Measurements from ENCODE around the gene CALR3.
"Not testable (repeated sequence)": the region's sequence is repeated elsewhere in the genome, so short reads cannot be mapped to it uniquely, and the experiment has no call there.

Gene CALR3

DNA sequence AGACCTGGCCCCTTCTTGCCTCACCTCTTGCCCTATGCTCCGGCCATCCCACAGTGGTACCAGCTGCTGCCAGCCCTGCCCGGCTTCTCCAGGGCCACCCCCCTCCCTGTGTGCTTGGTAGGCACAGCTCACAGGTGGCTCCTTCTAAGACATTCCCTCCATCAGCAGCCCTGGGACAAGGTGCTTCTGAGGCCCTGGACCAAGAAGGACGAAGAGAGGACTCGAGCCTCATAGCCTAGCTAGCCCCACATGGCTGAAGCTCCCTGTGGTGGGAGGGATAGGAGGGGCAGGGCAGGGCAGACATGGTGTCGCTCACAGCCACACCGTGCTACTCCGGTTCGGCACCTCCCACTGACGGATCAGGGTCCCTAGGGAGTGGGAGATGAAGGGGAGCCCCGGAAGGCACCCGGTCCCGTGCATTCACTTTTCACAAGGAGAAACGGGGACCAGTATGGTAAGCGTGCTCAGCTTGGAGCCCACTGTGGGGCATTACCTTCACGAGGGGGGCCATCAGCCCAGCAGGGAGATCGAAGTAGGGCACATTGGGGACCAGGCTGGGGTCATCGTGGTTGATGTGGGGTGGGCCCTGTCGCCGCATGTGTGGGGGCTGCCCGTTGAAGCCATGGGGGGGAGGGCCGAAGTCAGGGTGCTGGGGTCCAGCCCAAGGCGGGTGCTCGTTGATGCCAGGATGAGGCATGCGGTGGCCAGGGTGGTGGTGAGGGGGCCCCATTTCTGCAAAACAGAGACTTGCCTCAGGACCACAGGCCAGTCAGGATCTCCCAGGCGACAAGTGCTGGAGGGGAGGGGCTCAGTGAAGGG is 26.8 kb upstream of the CALR3 start:
- DNase-seq, result no peak

DNA sequence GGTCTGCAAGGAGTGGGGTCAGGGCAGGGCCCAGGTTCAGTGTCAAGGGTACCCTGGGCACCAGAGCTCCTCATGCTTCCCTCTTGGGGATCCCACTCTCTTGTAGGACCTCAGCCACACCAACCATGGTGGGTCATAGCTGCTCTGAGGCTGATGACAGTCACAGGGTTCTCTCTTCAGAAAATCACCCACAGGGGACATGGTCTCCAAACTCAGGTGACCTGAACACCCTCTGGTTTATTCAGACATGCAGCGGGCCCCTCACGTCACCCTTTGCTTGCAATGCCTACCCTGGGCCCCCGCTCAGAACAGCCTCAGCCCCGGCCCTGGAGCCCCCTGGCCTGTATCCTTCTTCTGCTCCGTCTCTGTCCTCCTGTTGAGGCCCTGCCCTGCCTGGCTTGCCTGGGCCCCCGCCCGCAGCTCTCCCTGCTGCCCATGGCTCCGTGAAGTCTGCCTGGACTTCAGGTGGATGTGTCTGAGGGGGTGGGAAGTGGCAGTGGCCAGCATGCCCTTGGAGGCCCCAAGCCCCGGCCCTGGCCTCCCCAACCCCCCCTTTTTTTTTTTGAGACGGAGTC is 25.8 kb upstream of the CALR3 start:
- no peak for DNase-seq

DNA sequence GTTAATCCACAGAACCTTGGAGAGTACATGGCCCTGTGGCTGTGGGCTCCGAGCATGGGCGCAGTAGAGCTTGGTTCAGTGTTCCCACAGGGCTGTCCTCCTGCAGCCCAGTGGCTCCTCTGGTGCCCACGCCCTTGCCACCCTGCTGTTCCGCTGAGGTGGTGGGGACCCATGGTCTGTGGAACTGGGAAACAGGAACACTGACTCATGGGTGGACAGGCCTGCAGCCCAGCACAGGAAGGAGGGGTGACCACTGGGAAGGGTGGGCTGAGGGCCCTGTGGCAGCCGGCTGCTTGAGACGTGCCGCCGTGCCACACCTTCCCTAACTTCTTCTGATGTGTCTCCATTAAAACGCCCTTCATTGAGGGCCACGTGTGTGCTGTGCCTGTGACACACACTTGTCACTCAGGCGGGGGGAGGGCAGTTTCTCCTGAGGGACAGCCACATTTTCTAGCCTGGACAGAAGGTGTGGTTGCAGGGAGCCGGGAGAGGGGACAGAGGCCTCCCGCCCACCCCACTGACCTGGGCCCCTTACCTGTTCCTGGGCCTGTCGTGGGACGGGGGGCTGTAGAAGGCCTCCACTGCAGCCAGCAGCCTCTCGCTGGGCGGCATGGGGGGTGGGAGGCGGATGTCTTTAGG is 25.1 kb upstream of the CALR3 start:
- no peak for DNase-seq

DNA sequence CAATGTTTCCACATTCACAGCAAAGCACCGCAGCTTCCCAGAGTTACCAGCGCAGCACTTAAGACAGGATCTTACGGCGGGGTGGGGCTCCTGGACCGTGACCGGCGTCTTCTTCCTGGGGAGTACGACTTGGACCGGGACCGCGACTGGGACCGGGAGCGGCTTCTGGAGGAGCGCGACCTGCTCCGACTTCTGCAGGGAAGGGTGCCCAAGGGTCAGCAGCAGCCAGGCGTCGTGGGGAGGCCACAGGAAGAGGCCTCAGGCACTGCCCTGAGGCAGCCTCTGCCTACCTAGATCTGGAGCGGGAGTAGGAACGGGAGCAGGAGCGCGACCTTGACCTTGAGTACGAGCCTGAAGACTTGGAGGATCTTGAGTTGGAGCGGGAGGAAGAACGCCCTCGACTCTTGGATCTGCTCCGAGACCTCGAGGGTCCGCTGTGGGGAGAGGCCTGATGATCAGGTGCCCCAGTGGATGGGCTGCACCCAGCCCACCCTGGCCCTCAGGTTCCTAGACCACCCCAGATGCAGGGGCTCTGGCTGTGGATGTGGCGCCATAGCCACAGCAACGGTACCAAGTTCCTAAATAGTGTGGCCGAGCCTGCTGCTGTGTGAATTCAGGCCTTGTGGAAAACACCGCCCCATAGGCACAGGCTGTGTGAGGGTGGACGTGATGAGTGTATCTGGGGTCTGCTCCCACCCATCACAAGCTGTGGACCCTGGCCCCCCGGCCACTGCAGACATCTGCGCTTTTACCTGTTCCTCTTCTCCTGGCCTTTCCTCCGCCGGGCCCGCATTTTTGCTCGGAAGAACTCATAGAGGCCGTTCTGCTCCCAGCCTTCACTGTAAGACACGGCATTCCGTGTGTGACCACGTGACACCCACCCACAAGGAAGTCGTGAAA is 24.4 kb upstream of the CALR3 start:
- DNase-seq, result no peak

DNA sequence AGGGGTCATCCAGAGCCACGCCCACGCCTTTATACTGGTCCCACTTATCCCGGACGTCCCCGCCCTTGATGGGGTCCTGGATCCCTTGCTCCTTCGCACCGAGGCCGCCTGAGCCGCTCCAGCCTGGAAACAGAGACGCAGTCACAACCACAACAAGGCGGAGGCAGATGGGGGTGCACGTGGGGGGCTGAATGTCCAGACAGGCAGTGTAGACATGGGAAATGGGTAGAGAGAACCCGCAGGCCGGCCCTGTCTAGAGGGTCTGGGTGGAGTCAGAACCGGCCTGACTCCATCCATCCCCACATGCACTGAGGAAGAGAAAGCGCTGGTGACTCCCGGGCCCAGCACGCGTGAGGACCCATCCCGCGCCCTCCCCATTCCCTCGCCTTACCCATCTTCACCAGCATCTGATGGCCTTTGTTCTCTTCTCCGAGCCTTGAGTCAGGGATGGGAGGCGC is 23.3 kb upstream of the CALR3 start:
- DNase-seq, result no peak

DNA sequence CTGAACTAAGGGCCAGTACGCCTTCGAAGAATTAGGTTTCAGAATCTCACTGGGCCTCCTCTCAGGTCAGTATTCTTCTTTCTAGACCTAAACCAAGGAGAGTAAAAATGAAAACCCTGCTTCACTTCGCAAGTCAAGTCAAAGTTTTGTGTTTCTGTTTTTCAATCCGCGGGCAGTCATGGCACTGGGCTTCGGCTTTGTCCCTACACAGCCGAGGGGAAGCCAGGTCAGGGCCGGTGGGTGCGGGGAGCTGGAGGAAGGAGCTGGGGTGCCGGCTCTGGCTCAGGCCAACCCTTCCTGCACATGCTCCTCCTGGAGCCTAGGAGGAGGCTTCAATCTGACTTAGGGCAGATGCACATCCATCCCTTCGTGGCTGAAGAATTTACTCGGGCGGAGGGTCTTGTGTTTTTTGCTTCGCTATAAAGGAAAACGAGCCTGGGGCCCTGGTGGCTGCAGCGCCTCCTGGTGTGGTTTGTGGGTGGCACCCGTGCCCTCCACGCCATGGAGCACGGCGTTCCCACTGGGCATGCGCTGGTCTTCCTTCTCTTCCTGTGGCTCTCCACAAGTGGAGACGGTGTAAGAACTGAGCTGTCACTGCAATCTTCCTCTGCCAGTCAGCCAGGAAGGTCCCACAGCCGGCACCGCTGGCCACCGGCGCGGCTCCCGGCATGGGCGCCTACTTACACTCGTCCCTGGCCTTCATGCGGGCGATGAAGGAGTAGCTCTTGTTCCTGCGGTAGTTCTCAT is 22.7 kb upstream of the CALR3 start:
- DNase-seq, result no peak

DNA sequence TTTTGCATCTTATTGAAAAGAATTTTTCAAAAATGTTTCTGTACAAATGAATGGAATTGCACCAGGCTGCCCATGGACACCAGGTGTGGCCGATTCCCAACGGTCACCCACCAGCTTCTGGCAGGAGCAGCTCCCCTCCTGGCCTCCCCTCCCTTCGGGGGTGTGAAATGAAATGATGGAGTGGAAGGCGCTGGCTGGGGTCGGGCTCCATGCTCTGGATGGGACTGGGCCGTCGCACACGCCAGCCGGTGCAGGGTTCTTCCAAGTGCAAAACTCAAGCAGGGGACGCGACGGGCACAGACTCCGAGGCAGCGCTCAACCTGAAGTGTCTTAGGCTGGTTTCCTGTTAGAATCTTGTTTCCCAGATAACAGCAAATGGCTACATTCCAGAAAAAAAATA is 22.1 kb upstream of the CALR3 start:
- no peak for DNase-seq

DNA sequence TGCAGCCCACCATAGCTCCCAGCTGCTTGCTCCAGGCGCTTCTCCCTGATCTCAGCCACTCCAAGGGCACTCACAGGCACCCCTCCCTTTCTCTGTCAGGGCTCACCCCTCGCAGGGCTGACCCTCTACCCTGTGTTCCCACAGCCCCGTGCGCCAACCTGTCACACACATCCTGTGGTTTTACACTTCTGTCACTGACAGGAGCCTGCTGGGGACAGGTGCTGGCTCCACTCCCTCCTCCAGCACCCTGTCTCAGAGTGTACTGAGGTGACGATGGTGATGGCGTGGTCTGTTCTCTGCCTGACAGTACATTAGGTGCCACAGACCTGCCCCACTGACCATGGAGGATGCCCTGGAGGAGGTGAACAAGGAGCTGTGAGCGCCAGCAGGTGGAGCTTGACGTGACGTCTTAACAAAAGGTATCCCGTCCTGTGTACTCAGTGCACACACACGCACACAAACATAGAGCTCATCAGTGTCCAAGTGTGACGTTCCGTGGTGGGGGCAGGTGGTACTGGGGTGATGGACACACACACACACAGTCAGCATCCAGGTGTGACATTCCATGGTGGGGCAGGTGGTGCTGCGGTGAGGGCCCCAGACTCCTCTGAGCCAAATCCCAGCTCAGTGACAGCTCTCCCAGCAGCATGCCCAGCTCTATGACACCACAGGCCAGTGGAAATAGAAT is 21.1 kb upstream of the CALR3 start:
- no peak for DNase-seq

DNA sequence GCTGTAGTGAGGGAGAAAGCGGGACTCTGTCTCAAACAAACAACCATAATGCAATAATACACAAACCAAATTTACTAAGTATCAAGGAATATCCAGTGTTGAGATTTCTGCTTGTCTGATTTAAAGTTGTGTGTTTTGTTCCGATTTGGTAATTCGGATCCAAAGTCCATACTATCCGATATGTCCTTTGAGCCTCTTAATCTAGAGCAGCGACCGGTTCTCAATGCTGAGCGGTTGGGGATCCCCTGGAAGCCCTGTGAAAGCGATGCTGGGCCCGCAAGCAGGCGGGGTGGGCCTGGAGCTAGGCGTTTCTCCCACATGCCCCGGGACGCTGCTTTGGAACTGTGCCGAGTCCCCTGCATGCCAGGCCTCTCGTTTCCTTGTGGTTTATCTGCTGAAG is 20.4 kb upstream of the CALR3 start:
- no peak for DNase-seq

DNA sequence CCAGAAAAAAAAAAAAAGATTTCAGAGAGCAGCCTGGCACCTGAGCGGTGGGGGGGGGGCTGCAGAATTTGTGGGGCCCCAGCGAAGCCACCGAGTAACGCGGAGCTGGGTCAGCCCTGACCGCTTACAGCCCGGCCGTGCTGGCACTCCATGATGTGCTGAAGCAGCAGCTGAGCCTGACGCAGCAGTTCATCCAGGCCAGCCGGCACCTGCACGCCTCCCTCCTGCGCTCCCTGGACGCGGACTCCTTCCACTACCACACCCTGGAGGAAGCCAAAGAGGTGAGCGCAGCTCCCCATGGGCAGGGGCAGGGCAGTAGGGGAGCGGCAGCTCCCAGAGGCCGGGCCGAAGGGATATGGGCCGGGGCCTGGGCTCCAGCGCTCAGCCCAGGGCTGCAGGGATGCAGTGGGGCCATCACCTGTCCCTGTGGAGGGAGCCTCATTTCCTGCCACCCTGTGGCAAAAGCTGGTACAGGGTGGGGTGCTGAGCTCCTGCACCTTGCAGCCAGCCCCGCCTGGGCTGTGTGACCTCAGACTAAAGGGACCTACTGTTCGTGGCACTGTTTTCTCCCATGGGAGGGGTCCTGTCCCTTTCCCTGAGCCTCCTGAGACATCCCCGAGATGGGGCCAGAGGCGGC is 18.5 kb upstream of the CALR3 start:
- no peak for DNase-seq

DNA sequence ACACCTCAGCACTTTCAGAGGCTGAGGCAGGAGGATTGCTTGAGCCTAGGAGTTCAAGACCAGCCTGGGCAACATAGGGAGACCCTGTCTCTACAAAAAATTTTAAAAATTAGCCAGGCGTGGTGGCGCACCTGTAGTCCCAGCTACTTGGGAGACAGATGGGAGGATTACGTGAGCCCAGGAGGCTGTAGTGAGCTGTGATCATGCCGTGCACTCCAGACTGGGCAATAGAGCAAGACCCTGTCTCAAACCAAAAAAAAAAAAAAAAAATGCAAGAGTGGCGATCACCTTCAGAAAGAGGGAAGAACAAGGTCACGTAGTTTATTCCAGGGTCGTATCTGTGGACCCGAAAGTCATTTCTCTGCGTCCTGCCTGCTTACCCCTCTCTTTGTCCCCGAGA is 16.6 kb upstream of the CALR3 start:
- DNase-seq, result not testable (repeated sequence)

DNA sequence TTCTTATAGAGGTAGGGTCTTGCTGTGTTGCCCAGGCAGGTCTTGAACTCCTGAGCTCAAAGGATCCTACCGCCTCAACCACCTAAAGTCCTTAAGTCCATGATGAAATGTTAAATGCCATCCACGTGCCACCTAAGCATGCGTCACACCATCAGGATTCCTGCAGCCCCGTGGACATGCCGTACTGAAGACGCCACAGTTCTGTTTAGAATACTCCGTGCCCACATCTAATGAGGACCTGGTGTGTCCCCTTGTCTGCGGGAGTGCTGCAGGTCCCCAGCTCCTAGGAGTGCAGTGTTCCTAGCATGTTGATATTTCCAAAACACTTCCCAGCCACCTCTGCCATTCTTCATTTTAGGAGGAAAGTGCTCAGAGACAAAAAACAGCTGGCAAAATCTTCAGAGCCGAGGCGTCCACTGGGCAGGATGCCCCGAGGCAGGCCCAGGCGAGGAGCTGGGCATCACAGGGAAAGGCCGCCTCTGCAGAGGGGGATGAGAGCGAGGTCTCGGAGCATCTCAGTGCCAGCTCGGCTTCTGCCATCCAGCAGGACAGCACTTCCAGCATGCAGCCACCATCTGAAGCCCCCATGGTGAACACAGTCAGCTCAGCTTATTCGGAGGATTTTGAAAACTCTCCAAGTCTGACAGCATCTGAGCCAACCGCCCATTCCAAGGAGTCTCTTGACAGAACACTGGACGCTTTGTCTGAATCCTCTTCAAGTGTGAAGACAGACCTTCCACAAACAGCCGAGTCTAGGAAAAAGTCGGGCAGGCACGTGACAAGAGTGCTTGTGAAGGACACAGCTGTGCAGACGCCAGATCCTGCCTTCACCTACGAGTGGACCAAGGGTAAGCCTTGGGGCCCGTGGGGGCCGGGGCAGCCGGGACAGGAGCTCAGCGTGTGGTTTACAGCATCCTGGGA is 13.4 kb upstream of the CALR3 start:
- DNase-seq, result no peak

DNA sequence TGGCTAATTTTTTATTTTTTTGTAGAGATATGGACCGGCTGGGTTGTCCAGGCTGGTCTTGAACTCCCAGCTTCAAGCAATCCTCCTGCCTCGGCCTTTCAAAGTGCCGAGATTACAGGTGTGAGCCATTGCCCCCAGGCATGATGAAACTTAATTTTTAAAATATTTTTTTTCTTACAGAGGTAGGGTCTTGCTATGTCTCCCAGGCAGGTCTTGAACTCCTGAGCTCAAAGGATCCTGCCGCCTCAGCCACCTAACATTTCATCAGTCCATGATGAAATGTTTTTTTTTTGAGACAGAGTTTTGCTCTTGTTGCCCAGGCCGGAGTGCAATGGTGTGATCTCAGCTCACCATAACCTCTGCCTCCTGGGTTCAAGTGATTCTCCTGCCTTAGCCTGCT is 12.6 kb upstream of the CALR3 start:
- no peak for DNase-seq

DNA sequence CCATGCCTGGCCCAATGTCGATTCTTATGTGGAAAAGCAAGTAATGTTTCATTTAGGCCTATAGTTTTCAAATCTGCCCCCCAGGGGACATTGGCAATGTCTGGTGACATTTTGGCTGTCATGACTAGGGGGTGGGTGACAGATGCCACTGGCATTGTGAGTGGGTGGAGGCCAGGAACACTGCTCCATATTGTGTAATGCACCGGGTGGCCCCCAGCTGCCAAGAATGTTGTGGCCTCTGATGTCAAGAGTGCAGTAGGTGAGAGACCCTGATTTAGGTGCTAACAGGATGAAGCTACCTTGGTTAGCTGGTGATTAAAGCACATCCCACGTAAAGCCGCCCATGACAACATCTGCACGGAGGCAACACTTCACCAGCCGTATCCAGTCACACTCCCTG is 11.0 kb upstream of the CALR3 start:
- DNase-seq, result no peak

DNA sequence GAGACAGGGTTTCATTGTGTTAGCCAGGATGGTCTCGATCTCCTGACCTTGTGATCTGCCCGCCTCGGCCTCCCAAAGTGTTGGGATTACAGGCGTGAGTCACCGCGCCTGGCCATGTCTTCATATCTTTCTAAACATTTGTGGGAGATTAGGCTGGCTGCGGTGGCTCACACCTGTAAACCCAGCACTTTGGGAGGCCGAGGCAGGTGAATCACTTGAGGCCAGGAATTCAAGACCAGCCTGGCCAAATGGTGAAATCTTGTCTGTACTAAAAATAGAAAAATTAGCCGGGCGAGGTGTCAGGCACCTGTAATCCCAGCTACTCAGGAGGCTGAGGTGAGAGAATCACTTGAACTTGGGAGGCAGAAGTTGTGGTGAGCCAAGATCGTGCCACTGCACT is 10.2 kb upstream of the CALR3 start:
- DNase-seq, result not testable (repeated sequence)

DNA sequence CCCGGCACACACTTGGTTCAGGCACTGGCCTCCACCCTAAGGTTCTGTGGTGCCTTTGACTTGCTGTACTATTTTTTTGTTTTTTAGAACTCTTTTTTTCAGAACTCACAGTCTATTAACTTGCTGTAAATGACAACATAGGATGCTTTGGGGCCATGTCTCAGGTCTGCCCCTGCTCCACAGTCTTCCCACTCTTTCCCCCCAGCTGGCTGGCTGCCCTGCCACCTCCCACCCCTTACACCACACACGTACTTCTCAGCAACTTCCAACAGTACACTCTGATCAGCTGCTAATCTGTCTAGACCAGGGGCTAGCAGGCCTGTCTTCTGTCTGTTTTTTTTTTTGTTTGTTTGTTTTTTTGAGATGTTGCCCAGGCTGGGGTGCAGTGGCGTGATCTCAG is 8.3 kb upstream of the CALR3 start:
- no peak for DNase-seq

DNA sequence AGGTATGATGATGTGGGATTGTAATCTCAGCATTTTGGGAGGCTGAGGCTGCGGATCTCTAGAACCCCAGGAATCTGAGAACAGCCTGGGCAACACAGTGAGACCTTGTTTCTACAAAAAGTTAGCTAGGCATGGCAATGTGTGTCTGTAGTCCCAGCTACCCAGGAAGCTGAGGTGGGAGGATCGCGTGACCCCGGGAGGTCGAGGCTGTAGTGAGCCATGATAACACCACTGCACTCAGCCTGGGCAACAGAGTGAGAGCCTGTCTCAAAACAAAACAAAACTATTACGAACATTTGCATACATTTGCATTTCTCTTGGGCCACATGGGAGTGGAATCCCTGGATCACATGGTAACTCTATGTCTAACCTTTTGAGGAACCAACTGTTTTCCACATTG is 1.9 kb upstream of the CALR3 start:
- no peak for DNase-seq

DNA sequence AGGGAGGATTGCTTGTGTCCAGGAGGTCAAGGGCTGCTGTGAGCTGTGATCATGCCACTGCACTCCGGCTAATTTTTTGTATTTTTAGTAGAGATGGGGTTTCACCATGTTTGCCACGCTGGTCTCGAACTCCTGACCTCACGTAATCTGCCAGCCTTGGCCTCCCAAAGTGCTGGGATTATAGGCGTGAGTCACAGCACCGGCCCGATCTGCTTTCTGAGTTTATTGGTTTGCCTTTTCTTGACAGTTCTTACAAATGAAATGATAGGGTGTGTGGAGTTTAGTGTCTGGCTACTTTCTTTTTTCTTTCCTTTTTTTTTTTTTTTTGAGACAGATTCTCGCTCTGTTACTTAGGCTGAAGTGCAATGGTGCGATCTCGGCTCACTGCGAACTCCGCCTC is 1.1 kb upstream of the CALR3 start:
- DNase-seq, result no peak

DNA sequence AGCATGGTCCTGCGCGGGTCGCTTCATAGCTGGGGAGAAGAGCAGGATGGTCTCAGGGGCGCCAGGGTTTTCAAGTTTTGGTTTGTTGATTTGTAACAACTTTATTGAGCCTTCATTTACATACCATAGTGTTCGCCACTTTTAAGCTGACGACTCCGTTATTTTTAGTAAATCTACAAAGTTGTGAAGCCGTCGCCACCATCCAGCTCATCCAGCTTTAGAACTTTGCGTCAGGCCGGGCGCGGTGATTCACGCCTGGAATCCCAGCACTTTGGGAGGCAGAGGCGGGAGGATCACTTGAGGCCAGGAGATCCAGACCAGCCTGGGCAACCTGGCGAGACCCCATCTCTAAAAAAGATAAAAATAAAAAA is 631 bp upstream of the CALR3 start:
- no peak for DNase-seq

DNA sequence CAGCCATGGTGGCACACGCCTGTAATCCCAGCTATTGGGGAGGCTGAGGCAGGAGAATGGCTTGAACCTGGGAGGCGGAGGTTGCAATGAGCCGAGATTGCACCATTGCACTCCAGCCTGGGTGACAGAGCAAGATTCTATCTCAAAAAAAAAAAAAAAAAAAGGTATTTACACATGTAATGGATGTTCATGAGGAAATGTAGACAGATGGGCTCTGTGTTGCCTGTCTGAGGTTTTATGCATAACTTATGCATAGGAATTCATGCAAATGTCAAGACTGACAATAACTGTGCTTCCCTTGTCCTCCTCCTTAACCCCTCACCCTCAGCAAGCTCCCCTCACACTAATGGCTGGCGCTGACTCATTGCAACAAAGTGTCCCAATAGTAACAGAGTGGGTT is 9.5 kb downstream of the CALR3 start:
- not testable (repeated sequence) for DNase-seq
